Mononuclear cell (primary cell): ENCODE data around the gene FOXF1. TPM values are rescaled to one million over a fixed set of nuclear protein-coding genes. Genes with fewer than 3 reads are reported as not detected.
A peak's percentile ranks its signal among the peaks of the same experiment; 100 is the strongest.

ENCODE experiments used
- H3K27me3 ChIP-seq: 2 replicates; pipeline ENCODE4 v1.6.0; 2011; ENCODE audit warnings: low read length, control low read depth; ENCODE audit not compliant: insufficient read depth
- H3K4me1 ChIP-seq: 2 replicates; pipeline ENCODE4 v1.5.1; 2011; ENCODE audit warnings: mild to moderate bottlenecking, low read length, control low read depth; ENCODE audit not compliant: insufficient read depth
- H3K4me3 ChIP-seq: 2 replicates; pipeline ENCODE4 v1.5.1; 2011; ENCODE audit warnings: mild to moderate bottlenecking, low read length, moderate library complexity
- H3K9me3 ChIP-seq: 2 replicates; pipeline ENCODE4 v1.5.1; 2011; ENCODE audit warnings: low read depth, mild to moderate bottlenecking, control low read depth, low read length
- total RNA-seq: library from RNA; depleted of rRNA; stranded (reverse); fragments of >200 nt; gene quantifications from one replicate; pipeline ENCODE4 v1.2.3, GENCODE V29; 2012

The FOXF1 gene
- total RNA-seq, 1 donor: under 0.01 TPM

- Histone ChIP-seq H3K4me1 (peaks cover 10% of the 10 kb centered on the region), H3K4me3 (no peak overlapping the region), H3K9me3 (no peaks in the 10 kb centered on the region), H3K27me3 (peaks cover 77% of the 10 kb centered on the region)
Observed at GRCh38 chr16:86507173-86508027, 2.9 kb upstream of the FOXF1 start.

GRCh38 chr16:86508028-86508946 lies 2.0 kb upstream of the FOXF1 start:
- Histone ChIP-seq H3K4me1 (peaks cover 10% of the 10 kb centered on the region), H3K9me3 (no peaks in the 10 kb centered on the region), H3K4me3 (no peak overlapping the region), H3K27me3 (peaks cover 76% of the 10 kb centered on the region)

- no peaks in the 10 kb centered on the region for H3K9me3 ChIP-seq
Observed at GRCh38 chr16:86508947-86509758, 1.2 kb upstream of the FOXF1 start.

GRCh38 chr16:86509759-86510464 lies 415 bp upstream of the FOXF1 start:
- Histone ChIP-seq H3K9me3 (no peaks in the 10 kb centered on the region), H3K4me1 (peaks cover 10% of the 10 kb centered on the region), H3K27me3 (peaks cover 76% of the 10 kb centered on the region), H3K4me3 (peak overlapping the region; percentile 22)

More at GRCh38 chr16:86508947-86509758, 1.2 kb upstream of the FOXF1 start:
- H3K27me3 ChIP-seq: peaks cover 76% of the 10 kb centered on the region
- peak overlapping the region; percentile 22 for H3K4me3 ChIP-seq
- H3K4me1 ChIP-seq: peaks cover 10% of the 10 kb centered on the region

- peaks cover 10% of the 10 kb centered on the region for H3K4me1 ChIP-seq
- H3K9me3 ChIP-seq: no peaks in the 10 kb centered on the region
- H3K27me3 ChIP-seq: peaks cover 81% of the 10 kb centered on the region
Observed at GRCh38 chr16:86511317-86512161, 1.2 kb downstream of the FOXF1 start.

GRCh38 chr16:86512301-86512859 lies 2.1 kb downstream of the FOXF1 start:
- H3K27me3 ChIP-seq: peaks cover 81% of the 10 kb centered on the region
- H3K9me3 ChIP-seq: no peaks in the 10 kb centered on the region
- H3K4me1 ChIP-seq: peaks cover 10% of the 10 kb centered on the region
- H3K4me3 ChIP-seq: no peak overlapping the region

More at GRCh38 chr16:86511317-86512161, 1.2 kb downstream of the FOXF1 start:
- H3K4me3 ChIP-seq: no peak overlapping the region

- H3K4me3 ChIP-seq: no peak overlapping the region
- peaks cover 10% of the 10 kb centered on the region for H3K4me1 ChIP-seq
- peaks cover 81% of the 10 kb centered on the region for H3K27me3 ChIP-seq
- H3K9me3 ChIP-seq: no peaks in the 10 kb centered on the region
Observed at GRCh38 chr16:86512860-86513470, 2.6 kb downstream of the FOXF1 start.

GRCh38 chr16:86513471-86514277 lies 3.3 kb downstream of the FOXF1 start:
- H3K27me3 ChIP-seq: peaks cover 78% of the 10 kb centered on the region

GRCh38 chr16:86514481-86515376 lies 4.4 kb downstream of the FOXF1 start:
- Histone ChIP-seq H3K4me3 (no peak overlapping the region), H3K9me3 (no peaks in the 10 kb centered on the region), H3K27me3 (peaks cover 79% of the 10 kb centered on the region), H3K4me1 (peaks cover 3% of the 10 kb centered on the region)

More at GRCh38 chr16:86513471-86514277, 3.3 kb downstream of the FOXF1 start:
- Histone ChIP-seq H3K9me3 (no peaks in the 10 kb centered on the region), H3K4me1 (peaks cover 4% of the 10 kb centered on the region), H3K4me3 (no peak overlapping the region)

GRCh38 chr16:86515413-86515776 lies 5.1 kb downstream of the FOXF1 start:
- Histone ChIP-seq H3K4me3 (no peak overlapping the region), H3K27me3 (peaks cover 79% of the 10 kb centered on the region), H3K9me3 (no peaks in the 10 kb centered on the region)

GRCh38 chr16:86515777-86516622 lies 5.7 kb downstream of the FOXF1 start:
- Histone ChIP-seq H3K9me3 (no peaks in the 10 kb centered on the region), H3K27me3 (peaks cover 82% of the 10 kb centered on the region), H3K4me1 (peaks cover 10% of the 10 kb centered on the region), H3K4me3 (no peak overlapping the region)

More at GRCh38 chr16:86515413-86515776, 5.1 kb downstream of the FOXF1 start:
- peaks cover 9% of the 10 kb centered on the region for H3K4me1 ChIP-seq
